NCI-H510A (cell line): ENCODE measurements around the gene ATG5.

Source experiments
- DNase-seq: peaks from one replicate; lab custom pipeline; 2025; lab: John Stamatoyannopoulos, UW

The ATG5 gene

GRCh38 chr6:106325336-106326178 lies at the start of gene ATG5:
ATG5 (minus strand) TSS chr6:106325760; CDS start chr6:106316208, 9,552 bp downstream.
- DNase-seq, result peak; percentile 90

- no peak for DNase-seq
These were observed 48.1 kb upstream of the ATG5 start for GRCh38 chr6:106373502-106374239.

- DNase-seq, result no peak
These were observed 47.4 kb upstream of the ATG5 start for GRCh38 chr6:106372838-106373501.

GRCh38 chr6:106370639-106371038 lies 45.1 kb upstream of the ATG5 start:
- DNase-seq, result no peak

GRCh38 chr6:106369739-106370138 lies 44.2 kb upstream of the ATG5 start:
- no peak for DNase-seq

- DNase-seq, result no peak
These were observed 38.0 kb upstream of the ATG5 start for GRCh38 chr6:106363401-106364138.

- DNase-seq, result peak; percentile 6
These were observed 35.5 kb upstream of the ATG5 start for GRCh38 chr6:106360989-106361430.

- DNase-seq, result peak; percentile 89
These were observed 34.9 kb upstream of the ATG5 start, which contains the start of gene CRYBG1 for GRCh38 chr6:106360410-106360988. CRYBG1 (plus strand) TSS chr6:106360717; CDS start chr6:106360909, 192 bp downstream.

GRCh38 chr6:106359959-106360409 lies 34.4 kb upstream of the ATG5 start:
- DNase-seq, result no peak

- DNase-seq, result no peak
These were observed 30.8 kb upstream of the ATG5 start for GRCh38 chr6:106356378-106356777.

- DNase-seq, result no peak
These were observed 21.7 kb upstream of the ATG5 start for GRCh38 chr6:106347219-106347618.

GRCh38 chr6:106339334-106340029 lies 13.9 kb upstream of the ATG5 start:
- no peak for DNase-seq

GRCh38 chr6:106334646-106335448 lies 9.3 kb upstream of the ATG5 start:
- peak; percentile 33 for DNase-seq

GRCh38 chr6:106324726-106325335 lies 729 bp downstream of the ATG5 start:
- DNase-seq, result no peak

- no peak for DNase-seq
These were observed 3.6 kb downstream of the ATG5 start for GRCh38 chr6:106321940-106322339.

GRCh38 chr6:106318851-106319250 lies 6.7 kb downstream of the ATG5 start:
- DNase-seq, result no peak

GRCh38 chr6:106318061-106318460 lies 7.5 kb downstream of the ATG5 start:
- no peak for DNase-seq

GRCh38 chr6:106316375-106316766 lies 9.2 kb downstream of the ATG5 start:
- DNase-seq, result no peak

GRCh38 chr6:106315765-106316374 lies 9.7 kb downstream of the ATG5 start:
- DNase-seq, result no peak
